LNCAP (cell line): ENCODE measurements around the gene CYP27B1.

Source experiments
- TF ChIP-seq, protein P1 (sequence below): fragments of 450-650 bp; IDR thresholded peaks from 2 replicates; pipeline ENCODE4 v1.5.1; 2017; ENCODE audit warnings: mild to moderate bottlenecking

Gene CYP27B1

DNA sequence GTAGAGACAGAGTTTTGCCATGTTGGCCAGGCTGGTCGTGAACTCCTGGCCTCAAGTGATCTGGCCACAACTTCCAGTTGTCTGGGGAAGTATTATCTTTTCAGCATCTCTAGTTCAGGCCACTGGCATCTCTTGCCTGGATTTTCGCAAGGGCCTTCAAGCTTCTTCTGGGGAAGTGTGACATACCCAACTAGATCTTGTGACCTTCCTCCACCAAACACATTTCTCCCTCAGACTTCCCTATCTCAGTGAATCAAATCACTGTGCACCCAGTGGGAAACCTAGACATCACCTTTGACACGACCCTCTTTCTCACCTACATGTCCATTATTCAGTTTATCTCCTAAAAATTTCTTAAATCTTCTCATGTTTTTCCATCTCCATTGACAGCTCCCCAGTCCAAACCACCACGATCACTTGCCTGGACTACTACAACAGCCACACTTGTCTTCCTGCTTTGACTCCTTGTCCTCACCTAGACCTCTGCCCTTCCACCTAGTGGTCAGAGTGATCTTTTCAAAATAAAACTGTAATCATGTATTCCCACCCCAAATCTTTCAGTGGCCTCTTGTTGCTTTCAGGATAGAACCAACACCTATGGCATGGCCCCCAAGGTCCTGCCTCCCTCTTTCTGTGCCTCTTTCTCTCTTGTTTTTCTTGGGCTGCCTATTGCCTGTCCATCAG is 8.8 kb upstream of the CYP27B1 start:
- TF ChIP-seq, protein P1, sequence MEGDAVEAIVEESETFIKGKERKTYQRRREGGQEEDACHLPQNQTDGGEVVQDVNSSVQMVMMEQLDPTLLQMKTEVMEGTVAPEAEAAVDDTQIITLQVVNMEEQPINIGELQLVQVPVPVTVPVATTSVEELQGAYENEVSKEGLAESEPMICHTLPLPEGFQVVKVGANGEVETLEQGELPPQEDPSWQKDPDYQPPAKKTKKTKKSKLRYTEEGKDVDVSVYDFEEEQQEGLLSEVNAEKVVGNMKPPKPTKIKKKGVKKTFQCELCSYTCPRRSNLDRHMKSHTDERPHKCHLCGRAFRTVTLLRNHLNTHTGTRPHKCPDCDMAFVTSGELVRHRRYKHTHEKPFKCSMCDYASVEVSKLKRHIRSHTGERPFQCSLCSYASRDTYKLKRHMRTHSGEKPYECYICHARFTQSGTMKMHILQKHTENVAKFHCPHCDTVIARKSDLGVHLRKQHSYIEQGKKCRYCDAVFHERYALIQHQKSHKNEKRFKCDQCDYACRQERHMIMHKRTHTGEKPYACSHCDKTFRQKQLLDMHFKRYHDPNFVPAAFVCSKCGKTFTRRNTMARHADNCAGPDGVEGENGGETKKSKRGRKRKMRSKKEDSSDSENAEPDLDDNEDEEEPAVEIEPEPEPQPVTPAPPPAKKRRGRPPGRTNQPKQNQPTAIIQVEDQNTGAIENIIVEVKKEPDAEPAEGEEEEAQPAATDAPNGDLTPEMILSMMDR: no peak

DNA sequence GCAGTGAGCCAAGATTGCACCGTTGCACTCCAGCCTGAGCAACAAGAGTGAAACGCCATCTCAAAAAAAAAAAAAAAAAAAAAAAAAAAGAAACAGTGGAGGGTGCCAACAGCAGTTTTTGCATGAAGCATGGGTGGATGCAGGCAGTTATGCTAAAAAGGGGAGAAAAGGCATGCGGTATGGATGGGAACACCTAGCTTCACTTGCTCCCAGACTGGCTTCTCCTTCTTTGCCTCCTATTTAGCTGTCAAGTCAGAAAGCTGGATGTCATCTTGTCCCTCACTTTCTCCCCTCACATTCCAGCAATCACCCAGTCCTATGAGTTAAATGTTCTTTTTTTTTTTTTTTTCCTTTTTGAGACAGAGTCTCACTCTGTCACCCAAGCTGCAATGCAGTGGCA is 8.2 kb upstream of the CYP27B1 start:
- TF ChIP-seq, protein P1: no peak

DNA sequence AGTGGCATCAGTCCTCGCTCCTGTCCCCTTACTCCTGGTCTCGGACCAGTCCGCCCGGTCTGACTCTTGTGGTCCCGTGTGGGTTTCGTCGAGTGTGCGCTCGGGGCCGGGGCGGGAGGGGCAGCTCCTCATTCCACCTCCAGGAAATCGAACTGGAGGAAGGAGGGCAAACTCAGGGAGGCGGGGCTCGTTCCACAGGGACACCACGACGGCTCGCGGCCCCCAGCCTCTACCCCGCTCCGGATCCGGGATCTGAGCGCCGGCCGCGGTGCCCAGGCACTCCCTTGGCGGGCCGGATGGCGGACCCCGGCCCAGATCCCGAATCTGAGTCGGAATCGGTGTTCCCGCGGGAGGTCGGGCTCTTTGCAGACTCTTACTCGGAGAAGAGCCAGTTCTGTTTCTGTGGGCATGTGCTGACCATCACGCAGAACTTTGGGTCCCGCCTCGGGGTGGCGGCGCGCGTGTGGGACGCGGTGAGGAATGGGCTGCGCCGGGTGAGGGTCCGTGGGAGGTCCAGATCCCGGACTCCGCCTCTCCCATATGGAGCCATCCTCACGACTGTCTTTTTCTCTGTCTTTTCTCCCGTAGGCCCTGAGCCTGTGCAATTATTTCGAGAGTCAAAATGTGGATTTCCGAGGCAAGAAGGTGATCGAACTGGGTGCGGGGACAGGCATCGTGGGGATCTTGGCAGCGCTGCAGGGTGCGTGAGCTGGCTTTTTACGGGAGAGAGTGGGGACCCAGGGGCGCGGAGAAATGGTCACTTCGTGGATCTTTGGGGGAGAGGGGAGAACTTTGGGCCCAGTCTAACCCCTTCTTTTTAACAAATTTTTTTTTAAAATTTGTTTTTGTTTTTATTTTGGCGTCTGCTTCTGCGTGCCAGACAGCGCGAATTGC is 5.8 kb upstream of the CYP27B1 start, which contains the start of gene EEF1AKMT3:
Gene EEF1AKMT3, plus strand, starts transcription at position 186 of the 894 bp plus-strand sequence. Its CDS starts 111 bp downstream, at position 297.
- TF ChIP-seq, protein P1: no peak

DNA sequence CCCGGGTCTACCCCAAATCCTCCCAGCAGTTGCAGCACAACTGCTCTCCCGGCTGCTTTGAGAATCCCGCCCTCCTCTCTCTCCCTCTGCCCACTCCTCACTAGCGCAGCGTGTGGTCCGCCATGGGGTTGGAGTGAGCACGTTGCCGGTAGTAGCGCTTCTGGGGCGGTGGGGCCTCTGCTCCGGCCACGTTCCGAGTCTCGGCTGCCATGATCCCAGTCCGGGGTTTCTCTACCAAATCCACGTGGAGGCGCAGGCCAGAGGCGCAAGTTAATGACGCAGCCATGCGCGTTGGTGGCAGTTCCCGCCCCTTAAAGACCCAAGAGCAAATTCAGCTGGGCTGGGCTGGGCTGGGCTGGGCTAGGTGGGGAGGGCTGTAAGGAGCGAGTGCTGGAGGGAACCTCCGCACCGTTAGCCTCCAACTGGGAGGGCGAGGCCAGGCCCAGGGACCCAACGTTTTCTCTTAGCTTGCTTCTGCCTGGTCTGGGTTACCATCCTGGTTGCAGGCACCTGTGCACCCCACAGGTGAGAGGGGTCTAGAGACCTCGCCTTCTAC is 5.1 kb upstream of the CYP27B1 start, which contains the start of gene METTL1:
Gene METTL1, minus strand, starts transcription at position 233 of the 556 bp plus-strand sequence. Its CDS starts 22 bp downstream, at position 211.
- TF ChIP-seq, protein P1: no peak

DNA sequence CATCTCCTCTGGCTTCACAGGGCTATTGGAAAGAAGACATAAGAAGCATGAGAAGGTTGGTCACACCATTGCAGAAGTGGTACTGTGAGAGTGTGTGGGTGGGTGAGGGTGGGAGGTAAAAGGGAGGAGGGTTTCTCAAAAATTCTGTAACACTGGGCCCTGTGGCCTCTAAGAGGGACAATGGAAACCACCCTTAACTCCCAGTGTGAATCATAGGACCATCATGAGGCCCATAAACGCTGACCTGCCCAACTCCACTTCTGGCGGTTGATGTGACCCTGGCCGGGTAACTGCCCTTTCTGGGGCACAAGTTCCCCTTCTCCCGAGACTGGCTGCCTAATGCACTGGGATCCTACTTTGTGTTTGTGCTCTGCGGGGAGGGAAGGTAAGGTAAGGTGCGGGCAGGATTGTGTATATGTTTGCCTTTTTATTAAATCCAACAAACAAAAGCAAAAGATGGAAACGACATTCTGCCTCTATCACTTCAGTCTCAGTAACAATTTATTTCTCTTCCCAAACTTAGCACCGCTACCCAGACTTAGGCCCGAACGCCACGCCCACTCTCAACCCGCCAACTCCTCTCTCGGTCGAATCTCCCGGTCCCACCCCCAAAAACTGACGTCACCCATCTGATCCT is 4.5 kb upstream of the CYP27B1 start:
- TF ChIP-seq, protein P1: no peak

DNA sequence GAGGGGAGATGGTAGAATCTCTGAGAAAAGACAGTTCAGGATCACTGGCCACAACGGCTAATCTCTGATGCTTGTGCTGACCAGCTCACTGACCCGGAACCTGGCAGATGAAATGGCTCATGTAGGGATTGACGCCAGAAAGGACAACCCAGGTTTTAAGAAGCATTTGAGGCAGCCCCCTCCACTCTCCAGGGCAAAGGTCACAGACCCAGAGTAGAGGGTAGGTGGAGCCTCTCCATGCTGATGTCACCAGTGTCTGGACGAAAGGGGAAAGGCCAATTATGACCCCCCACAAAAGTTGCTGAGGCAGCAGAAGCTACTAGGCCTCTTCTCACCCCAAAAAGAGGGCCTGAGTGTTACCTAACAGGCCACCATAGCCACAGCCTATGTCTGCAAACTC is 3.9 kb upstream of the CYP27B1 start:
- TF ChIP-seq, protein P1: no peak

DNA sequence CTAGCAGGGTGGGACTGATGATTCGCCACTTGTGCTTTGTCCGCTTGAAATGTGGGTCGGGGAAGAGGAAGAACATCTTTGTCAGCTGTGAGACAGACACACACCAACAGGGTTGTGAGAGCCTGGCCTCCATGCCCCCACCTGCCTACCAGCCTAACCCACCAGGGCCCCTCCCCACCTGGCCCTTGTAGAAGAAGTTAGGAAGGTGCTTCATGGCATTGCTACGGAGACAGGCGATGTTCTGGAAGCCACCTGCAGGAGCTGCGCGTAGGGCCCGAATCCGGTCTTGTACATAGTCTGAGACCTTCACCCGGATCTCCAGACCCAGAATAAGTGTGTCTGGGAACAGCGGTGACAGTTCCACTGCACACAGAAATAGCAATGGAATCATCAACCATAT is 2.7 kb upstream of the CYP27B1 start:
- TF ChIP-seq, protein P1: no peak
